Suppressor macrophage treated with lipopolysaccharide for 4 hours (primary cell): Measurements from ENCODE around the gene FBXO3.
A peak's percentile ranks its signal among the peaks of the same experiment; 100 is the strongest.
"Not testable (repeated sequence)": the region's sequence is repeated elsewhere in the genome, so short reads cannot be mapped to it uniquely, and the experiment has no call there.

ENCODE experiments used
- DNase-seq: peaks from one replicate; pipeline ENCODE4 v3.0.0-alpha.2; 2020

FBXO3 gene, protein sequence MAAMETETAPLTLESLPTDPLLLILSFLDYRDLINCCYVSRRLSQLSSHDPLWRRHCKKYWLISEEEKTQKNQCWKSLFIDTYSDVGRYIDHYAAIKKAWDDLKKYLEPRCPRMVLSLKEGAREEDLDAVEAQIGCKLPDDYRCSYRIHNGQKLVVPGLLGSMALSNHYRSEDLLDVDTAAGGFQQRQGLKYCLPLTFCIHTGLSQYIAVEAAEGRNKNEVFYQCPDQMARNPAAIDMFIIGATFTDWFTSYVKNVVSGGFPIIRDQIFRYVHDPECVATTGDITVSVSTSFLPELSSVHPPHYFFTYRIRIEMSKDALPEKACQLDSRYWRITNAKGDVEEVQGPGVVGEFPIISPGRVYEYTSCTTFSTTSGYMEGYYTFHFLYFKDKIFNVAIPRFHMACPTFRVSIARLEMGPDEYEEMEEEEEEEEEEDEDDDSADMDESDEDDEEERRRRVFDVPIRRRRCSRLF

GRCh38 chr11:33773987-33774735 lies at the start of gene FBXO3:
Gene FBXO3 (minus strand): TSS chr11:33774520. CDS start chr11:33774497, 23 bp downstream.
- peak; percentile 81 for DNase-seq

GRCh38 chr11:33822981-33823380 lies 48.7 kb upstream of the FBXO3 start:
- peak; percentile 14 for DNase-seq

DNA sequence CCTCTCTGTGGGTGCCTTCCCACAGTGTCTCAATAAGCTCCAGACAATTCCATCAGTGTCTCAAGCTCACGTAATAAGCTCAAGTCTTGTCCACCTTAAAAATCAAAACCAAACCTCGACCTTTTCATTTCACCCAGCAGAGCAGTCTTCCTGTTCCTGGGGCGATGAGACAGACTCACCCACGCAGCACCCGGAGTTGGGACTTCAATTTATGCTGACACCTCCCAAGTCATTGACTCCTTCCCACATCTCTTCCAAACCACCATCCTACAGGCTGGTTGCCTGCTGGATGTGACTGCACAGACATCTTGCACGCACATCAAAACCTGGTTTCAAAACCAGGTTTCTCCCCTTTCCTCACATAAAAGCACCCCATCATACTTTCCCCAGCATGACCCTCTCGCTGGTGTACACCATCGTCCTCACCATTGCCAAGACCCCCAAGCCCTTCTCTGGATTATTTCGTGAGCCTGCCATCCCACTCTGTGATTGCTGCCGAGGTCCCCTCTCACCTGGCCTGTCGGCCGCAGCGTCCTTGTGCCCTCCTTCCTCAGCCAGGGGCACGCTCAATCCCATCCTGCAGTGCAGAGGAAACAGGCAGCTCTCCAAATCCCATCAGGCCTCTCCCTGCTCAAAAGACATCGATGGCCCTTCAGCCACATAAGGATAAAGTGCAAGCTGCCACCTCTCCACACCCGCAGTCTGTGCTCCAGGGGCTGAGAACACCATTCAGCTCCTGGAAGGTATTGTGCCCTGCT lies 45.1 kb upstream of the FBXO3 start:
- DNase-seq = peak; percentile 15

DNA sequence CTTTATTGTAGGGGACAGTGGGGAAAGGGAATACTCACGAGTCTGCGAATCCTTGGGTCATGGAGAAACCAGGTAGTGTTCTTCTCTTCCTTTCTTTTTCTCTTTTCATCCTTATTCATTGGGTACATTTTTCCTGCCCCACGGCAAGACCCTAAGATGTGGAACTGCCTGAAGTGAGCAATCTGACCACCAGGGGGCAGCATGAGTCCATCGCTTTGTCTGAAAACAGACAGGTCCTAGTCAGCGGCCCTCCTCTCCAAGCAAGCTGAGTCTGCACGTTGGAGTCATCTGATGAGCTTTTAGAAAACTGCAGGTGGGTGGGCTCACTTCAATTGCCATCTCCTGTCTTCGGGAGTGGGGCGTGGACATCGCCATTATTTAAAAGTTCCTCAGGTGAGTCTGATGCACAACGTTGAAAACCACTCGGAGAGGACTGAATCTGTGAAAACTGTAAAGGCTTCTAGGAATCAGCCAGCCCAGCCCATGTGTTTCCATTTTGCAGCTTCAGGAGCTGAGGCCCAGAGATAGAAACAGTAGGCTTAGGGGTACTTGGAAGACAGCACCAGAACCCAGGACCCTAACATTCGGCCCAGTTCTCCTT lies 34.0 kb upstream of the FBXO3 start:
- DNase-seq = peak; percentile 91

DNA sequence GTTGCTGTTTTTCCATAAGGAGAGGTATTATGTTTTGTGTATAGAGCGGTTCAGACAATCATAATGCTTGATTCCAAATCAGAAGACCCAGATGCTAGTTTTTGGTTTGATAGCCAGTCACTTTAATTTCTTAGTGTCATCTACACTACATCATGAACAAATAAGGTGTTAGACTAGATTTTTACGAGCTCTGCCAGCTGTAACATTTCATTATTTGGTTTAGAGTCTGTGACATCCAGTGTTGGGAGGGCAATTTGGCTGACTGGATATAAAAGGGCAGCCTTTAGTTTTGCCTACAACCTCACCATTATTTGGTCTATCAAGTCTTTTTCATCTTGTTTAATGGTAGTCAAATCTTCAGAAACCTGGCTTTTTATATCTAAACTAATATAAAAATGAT lies 30.2 kb upstream of the FBXO3 start:
- DNase-seq = no peak

GRCh38 chr11:33802194-33802950 lies 28.1 kb upstream of the FBXO3 start:
- DNase-seq = peak; percentile 12

- no peak for DNase-seq
Measured at GRCh38 chr11:33801821-33802193, 27.5 kb upstream of the FBXO3 start.

GRCh38 chr11:33797879-33798278 lies 23.6 kb upstream of the FBXO3 start:
- no peak for DNase-seq

GRCh38 chr11:33790040-33790439 lies 15.7 kb upstream of the FBXO3 start:
- DNase-seq = no peak

DNA sequence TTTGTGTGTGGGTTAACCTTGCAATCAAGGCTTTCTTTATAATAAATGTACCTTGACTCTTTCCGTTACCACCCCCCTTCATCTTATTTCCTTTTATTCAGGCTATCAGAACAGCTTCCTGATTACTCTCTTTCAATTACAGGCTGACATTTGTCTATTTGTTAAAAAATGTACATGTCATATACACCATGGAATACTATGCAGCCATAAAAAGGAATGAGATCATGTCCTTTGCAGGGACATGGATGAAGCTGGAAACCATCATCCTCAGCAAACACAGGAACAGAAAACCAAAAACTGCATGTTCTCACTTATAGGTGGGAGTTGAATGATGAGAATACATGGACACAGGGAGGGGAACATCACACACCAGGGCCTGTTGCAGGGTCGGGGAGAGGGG lies 13.8 kb upstream of the FBXO3 start:
- DNase-seq = not testable (repeated sequence)

GRCh38 chr11:33787076-33787475 lies 12.8 kb upstream of the FBXO3 start:
- peak; percentile 11 for DNase-seq

- no peak for DNase-seq
Measured at GRCh38 chr11:33785609-33786008, 11.3 kb upstream of the FBXO3 start.

- DNase-seq = no peak
Measured at GRCh38 chr11:33779849-33780528, 5.7 kb upstream of the FBXO3 start.

DNA sequence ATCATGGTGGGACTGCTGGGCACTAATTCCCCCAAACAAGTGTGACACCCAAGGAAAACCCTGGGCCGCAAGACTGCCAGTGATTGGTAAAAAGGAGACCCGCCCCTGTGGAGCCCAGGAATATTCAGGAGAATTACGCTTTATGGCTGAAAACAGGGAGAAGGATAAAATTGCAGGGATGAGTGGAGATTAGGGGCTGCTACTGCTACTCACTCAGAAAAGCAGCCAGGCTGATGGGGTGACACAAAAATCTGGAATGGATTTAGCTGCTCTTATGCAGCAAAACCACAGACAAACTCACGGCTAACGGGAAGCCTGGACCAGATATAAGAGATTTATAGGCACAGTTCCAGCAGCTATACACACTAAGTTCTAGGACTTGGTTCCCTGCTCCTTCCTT lies 4.4 kb upstream of the FBXO3 start:
- DNase-seq = no peak

DNA sequence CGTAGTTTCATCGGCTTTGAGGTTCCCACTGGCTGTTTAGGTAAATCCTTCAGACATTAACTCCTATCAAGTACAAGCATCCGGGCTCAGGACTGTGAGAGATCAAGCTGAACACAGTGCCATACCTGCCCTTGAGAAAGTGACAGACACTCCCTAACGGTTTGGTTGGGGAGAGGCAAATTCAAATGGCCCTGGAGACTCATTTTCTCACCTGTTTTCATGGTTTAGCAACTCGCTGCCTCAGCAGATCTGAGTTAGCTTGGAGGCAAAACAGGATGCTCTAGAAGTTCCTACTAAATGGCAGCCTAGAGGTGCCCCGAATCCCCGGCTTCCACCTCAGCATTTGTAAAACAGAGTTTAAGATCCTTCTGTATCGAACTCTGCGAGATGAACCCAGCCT lies 3.6 kb upstream of the FBXO3 start:
- DNase-seq = no peak

GRCh38 chr11:33775832-33776470 lies 1.6 kb upstream of the FBXO3 start:
- DNase-seq = no peak

- no peak for DNase-seq
Measured at GRCh38 chr11:33775467-33775807, 1.1 kb upstream of the FBXO3 start.

- no peak for DNase-seq
Measured at GRCh38 chr11:33774736-33775466, 581 bp upstream of the FBXO3 start.

DNA sequence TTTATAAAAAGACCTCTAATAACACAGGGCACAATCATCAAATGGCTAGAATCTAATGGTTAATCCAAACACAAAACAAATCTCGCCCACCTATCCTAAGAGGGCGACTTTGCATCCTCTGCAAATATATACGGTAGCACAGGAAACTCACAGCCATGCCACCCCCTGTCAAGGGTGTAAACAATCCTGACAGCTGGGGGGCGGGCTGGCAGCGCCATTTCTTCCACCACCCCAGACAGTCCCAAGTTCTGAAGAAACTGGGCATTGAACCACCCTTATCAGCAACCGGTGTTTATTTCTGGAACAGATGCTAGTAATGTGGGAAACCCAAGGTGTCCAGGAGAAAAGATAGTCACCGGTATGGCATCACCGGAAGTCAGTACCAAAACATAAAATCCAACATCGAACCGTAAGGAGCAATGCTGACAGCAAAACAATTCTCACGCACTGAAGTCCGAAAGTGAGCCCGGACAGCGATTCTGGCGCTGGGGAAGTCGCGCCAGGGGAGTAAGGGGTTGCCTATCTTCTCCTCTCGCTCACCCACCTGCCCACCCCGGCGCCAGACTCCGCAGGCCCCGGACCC lies 825 bp downstream of the FBXO3 start:
- peak; percentile 10 for DNase-seq

GRCh38 chr11:33772870-33773269 lies 1.4 kb downstream of the FBXO3 start:
- DNase-seq = no peak
